RWPE2 (cell line): ENCODE measurements around the gene SSPN.

Experiments used
- ATAC-seq: fragments of 200-7000 bp; cut with Tn5 transposase; 3 replicates; pipeline ENCODE4 v1.9.1; 2021; ENCODE audit warnings: low read depth
- DNase-seq: peaks from one replicate; pipeline ENCODE4 v3.0.0-alpha.2; 2020; ENCODE audit warnings: low spot score
- H3K27ac ChIP-seq: fragments of 450-650 bp; 2 replicates; pipeline ENCODE4 v1.5.1; 2017; ENCODE audit warnings: mild to moderate bottlenecking; ENCODE audit not compliant: poor library complexity, severe bottlenecking
- H3K27me3 ChIP-seq: fragments of 250-450 bp; sonication (Bioruptor Pico); 2 replicates; pipeline ENCODE4 v1.5.1; 2021; ENCODE audit warnings: mild to moderate bottlenecking, moderate library complexity; ENCODE audit not compliant: insufficient read depth, poor library complexity, severe bottlenecking
- H3K36me3 ChIP-seq: fragments of 250-450 bp; sonication (Bioruptor Pico); 2 replicates; pipeline ENCODE4 v1.5.1; 2020; ENCODE audit warnings: low read depth, mild to moderate bottlenecking, moderate library complexity
- H3K4me1 ChIP-seq: fragments of 250-450 bp; sonication (Bioruptor Pico); 2 replicates; pipeline ENCODE4 v1.5.1; 2021; ENCODE audit warnings: mild to moderate bottlenecking, moderate library complexity; ENCODE audit not compliant: insufficient read depth, poor library complexity, severe bottlenecking
- H3K4me3 ChIP-seq: fragments of 250-450 bp; sonication (Bioruptor Pico); 2 replicates; pipeline ENCODE4 v1.5.1; 2021; ENCODE audit warnings: mild to moderate bottlenecking, moderate library complexity; ENCODE audit not compliant: severe bottlenecking
- H3K9me3 ChIP-seq: fragments of 250-450 bp; sonication (Bioruptor Pico); 2 replicates; pipeline ENCODE4 v1.5.1; 2021; ENCODE audit warnings: mild to moderate bottlenecking, moderate library complexity; ENCODE audit not compliant: severe bottlenecking
- TF ChIP-seq, protein P1 (sequence below): fragments of 450-650 bp; IDR thresholded peaks from one replicate; pipeline ENCODE4 v1.5.1; 2017; ENCODE audit warnings: mild to moderate bottlenecking, moderate library complexity; ENCODE audit not compliant: poor library complexity, severe bottlenecking

The SSPN gene

DNA sequence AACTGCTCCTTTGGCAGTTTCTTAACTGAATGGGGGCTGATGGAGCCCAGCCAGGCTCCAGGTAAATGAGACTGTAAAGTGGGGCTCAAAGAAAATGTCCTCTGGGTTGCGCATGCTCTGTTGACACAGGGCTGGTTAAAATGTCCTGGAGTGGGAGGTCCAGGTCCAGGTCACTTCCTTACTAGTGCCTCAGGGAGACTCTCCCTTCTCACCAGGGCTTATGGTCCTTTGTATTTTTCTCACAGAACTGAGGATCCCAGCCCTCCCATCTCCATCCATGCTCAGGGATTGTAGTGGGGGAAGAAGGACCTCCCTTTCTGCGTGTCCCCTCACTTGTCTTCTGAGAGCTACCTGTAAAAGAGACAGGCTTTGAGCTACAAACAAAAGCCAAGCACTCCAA lies 77.5 kb downstream of the SSPN start:
- DNase-seq (no peak), ATAC-seq (no peak)
- no peaks in the 10 kb centered on the region for H3K36me3 ChIP-seq
- H3K9me3 ChIP-seq, result no peaks in the 10 kb centered on the region
- peaks cover 26% of the 10 kb centered on the region for H3K4me1 ChIP-seq
- H3K27me3 ChIP-seq, result no peaks in the 10 kb centered on the region
- no peak overlapping the region for H3K27ac ChIP-seq
- no peak overlapping the region for H3K4me3 ChIP-seq
- TF ChIP-seq, protein P1, sequence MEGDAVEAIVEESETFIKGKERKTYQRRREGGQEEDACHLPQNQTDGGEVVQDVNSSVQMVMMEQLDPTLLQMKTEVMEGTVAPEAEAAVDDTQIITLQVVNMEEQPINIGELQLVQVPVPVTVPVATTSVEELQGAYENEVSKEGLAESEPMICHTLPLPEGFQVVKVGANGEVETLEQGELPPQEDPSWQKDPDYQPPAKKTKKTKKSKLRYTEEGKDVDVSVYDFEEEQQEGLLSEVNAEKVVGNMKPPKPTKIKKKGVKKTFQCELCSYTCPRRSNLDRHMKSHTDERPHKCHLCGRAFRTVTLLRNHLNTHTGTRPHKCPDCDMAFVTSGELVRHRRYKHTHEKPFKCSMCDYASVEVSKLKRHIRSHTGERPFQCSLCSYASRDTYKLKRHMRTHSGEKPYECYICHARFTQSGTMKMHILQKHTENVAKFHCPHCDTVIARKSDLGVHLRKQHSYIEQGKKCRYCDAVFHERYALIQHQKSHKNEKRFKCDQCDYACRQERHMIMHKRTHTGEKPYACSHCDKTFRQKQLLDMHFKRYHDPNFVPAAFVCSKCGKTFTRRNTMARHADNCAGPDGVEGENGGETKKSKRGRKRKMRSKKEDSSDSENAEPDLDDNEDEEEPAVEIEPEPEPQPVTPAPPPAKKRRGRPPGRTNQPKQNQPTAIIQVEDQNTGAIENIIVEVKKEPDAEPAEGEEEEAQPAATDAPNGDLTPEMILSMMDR, result no peak

DNA sequence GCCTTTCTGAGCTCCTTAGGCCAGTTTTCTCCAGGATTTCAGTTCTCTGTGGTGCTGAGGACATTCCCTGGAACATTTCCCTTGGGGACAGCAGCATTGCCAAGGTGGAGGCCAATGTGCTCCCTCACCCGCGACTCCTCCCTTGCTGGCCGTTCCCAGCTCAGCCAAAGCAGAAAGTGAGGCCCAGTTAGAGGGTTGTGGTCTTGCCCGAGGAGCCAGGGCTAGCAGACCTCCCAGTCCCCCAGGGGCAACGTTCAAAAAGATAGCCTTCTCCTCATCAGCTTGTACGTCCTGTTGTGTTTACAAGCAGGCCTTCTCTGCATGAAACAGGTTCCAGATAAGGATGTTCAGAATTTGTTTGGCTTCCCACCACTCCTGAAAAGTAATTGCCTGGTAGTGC lies 78.4 kb downstream of the SSPN start:
- no peaks in the 10 kb centered on the region for H3K9me3 ChIP-seq
- peak overlapping the region; percentile 74 for H3K27ac ChIP-seq
- no peak overlapping the region for H3K4me3 ChIP-seq
- peaks cover 26% of the 10 kb centered on the region for H3K4me1 ChIP-seq
- H3K36me3 ChIP-seq, result no peaks in the 10 kb centered on the region
- DNase-seq, result no peak
- no peaks in the 10 kb centered on the region for H3K27me3 ChIP-seq
- no peak for ATAC-seq
- TF ChIP-seq, protein P1, result no peak

DNA sequence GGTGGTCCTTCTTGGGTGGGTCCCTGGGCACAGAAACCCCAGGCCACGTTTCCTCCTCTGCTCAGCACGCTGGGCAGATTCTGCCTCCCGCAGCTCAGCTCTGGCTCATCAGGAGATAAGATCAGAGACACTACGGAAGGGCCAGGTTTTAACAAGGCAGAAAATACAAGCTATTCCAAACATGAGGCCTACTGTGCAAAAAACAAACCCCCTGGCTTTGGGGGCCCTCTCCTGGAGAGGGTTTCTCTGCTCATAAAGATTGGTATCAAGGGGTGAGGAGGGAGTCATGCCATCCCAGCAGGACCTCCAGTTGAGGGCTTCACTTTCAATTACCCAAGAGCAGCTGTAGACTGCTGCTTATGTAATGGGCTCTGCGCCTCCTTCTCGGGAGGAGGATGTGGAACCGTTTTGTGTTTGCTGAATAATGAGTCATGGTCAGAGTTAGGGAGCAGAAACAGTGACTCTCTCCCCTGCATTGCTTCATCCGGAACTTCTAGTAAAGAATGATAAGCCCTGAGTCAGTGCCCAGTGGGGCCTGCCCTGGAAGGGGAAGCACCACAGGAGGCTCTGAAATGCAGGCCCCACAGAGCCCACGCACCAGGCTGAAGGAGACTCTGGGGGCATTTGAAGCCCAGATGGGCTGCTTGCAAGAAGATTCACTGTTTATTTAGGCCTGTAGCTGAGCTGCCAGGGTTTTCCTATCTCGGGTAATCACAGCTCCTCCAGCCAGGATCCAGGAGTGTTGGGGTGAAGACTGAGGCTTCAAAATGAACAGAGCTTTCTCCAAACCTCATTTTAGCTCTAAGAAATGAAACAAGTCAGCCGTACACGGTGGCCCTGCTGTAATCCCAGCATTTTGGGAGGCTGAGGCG lies 79.3 kb downstream of the SSPN start:
- ATAC-seq (peak; percentile 96), DNase-seq (peak; percentile 75)
- H3K27me3 ChIP-seq, result no peaks in the 10 kb centered on the region
- no peak overlapping the region for H3K4me3 ChIP-seq
- peaks cover 26% of the 10 kb centered on the region for H3K4me1 ChIP-seq
- no peaks in the 10 kb centered on the region for H3K36me3 ChIP-seq
- H3K27ac ChIP-seq, result peak overlapping the region; percentile 74
- H3K9me3 ChIP-seq, result no peaks in the 10 kb centered on the region
- TF ChIP-seq, protein P1, result no peak

DNA sequence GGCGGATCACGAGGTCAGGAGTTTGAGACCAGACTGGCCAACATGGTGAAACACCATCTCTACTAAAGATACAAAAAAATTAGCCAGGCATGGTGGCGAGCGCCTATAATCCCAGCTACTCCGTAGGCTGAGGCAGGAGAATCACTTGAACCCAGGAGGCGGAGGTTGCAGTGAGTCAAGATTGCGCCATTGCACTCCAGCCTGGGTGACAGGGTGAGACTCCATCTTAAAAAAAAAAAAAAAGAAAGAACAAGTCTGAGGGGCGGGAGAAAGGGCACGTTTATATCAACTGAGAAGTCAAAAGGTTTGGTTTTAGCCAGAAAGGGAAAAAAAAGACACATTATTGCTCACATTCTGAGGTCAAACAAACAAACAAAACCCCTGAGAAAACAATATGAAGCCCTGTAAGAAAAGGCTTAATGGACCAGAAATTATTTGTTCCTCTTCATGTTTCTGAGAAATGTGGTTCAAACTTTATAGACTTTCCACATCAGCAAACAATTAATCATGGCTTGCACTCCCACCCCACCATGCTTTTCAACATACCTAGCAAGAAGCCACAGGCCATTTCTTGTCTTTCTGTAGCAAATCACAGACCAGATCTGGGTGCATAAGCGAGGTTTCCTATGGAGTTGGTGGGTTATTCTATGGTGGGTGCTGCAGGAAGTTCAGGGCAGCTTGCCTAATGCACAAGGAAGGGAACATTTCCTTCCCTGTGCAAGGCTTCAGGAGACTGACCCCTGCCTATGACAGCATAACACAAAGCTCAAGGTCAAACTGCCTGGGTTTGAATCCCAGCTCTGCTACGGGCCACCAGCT lies 80.1 kb downstream of the SSPN start:
- TF ChIP-seq, protein P1, result no peak
- ATAC-seq (no peak), DNase-seq (no peak)
- H3K27ac ChIP-seq, result peak overlapping the region; percentile 74
- H3K4me3 ChIP-seq, result no peak overlapping the region
- H3K27me3 ChIP-seq, result no peaks in the 10 kb centered on the region
- H3K9me3 ChIP-seq, result no peaks in the 10 kb centered on the region
- peaks cover 26% of the 10 kb centered on the region for H3K4me1 ChIP-seq
- no peaks in the 10 kb centered on the region for H3K36me3 ChIP-seq
